H1 (cell line): ENCODE data around the gene EGF. TPM values are rescaled to one million over a fixed set of nuclear protein-coding genes. Genes with fewer than 3 reads are reported as not detected.

Experiments
- CTCF ChIA-PET: fragments of 300-600 bp; sonication (Branson Sonifier 250); formaldehyde crosslinking; loops from one replicate; lab custom pipeline; 2021; ENCODE audit not compliant: partially characterized antibody; lab: Charles Lee
- POLR2A ChIA-PET: fragments of 300-600 bp; sonication (Branson Sonifier 250); formaldehyde crosslinking; loops from one replicate; lab custom pipeline; 2021; ENCODE audit warnings: inconsistent platforms; ENCODE audit not compliant: partially characterized antibody; lab: Charles Lee
- DNase-seq, 2 experiments: peaks; one replicate each; pipeline versions ENCODE4 v3.0.0 to v3.0.0-alpha.2; 2010 to 2022; ENCODE audit warnings: low spot score in 2 of 2, low read depth in 1 of 2, mixed read lengths in 1 of 2
- FAIRE-seq: peaks from 2 replicates; lab custom pipeline; 2011; peaks lifted over from hg19 to GRCh38; lab: Jason Lieb, UNC
- H2AFZ ChIP-seq: 2 replicates; pipeline ENCODE4 v1.8.1; 2012; ENCODE audit warnings: low read length, inconsistent platforms
- H2AK5ac ChIP-seq: 2 replicates; pipeline ENCODE4 v1.6.1; 2013; ENCODE audit warnings: low read depth, low read length
- H2BK120ac ChIP-seq: replicated peaks from 2 replicates; pipeline ENCODE3; 2013; ENCODE audit warnings: low read depth, low read length, inconsistent platforms
- H2BK12ac ChIP-seq: 2 replicates; pipeline ENCODE4 v1.6.1; 2013; ENCODE audit warnings: low read depth, low read length
- H2BK15ac ChIP-seq: 2 replicates; pipeline ENCODE4 v1.6.1; 2013; ENCODE audit warnings: low read length
- H2BK20ac ChIP-seq: 2 replicates; pipeline ENCODE4 v1.6.1; 2013; ENCODE audit warnings: low read length
- H2BK5ac ChIP-seq: 2 replicates; pipeline ENCODE4 v1.6.1; 2013; ENCODE audit warnings: low read depth, low read length
- H3K14ac ChIP-seq: 2 replicates; pipeline ENCODE4 v1.6.1; 2013; ENCODE audit warnings: inconsistent platforms; ENCODE audit not compliant: insufficient read length
- H3K18ac ChIP-seq: 2 replicates; pipeline ENCODE4 v1.6.1; 2013; ENCODE audit warnings: low read length; ENCODE audit errors: extremely low read depth
- H3K23ac ChIP-seq: 2 replicates; pipeline ENCODE4 v1.6.1; 2013; ENCODE audit warnings: inconsistent platforms; ENCODE audit not compliant: insufficient read length
- H3K23me2 ChIP-seq: 2 replicates; pipeline ENCODE4 v1.6.1; 2013; ENCODE audit warnings: low read depth, low read length
- H3K27ac ChIP-seq: 2 replicates; pipeline ENCODE4 v1.6.1; 2011; ENCODE audit warnings: low read depth, low read length, inconsistent platforms
- H3K27me3 ChIP-seq, 4 experiments: replicated peaks in 1 of 4; 1 replicate in 1 of 4; 2 replicates in 3 of 4; pipeline versions ENCODE4 v1.6.1 to v1.8.1; 2011 to 2013; ENCODE audit warnings: low read length in 3 of 4, mild to moderate bottlenecking in 3 of 4, inconsistent platforms in 2 of 4, mixed read lengths in 2 of 4, moderate library complexity in 1 of 4; ENCODE audit not compliant: control insufficient read depth in 3 of 4, insufficient read depth in 3 of 4; ENCODE audit errors: extremely low read depth in 1 of 4
- H3K36me3 ChIP-seq, 4 experiments: 2 replicates each; pipeline versions ENCODE4 v1.6.1 to v1.8.1; 2011 to 2013; ENCODE audit warnings: mild to moderate bottlenecking in 4 of 4, low read length in 3 of 4, moderate library complexity in 2 of 4, control low read depth in 1 of 4, inconsistent platforms in 1 of 4; ENCODE audit not compliant: insufficient read depth in 4 of 4, control insufficient read depth in 2 of 4
- H3K4ac ChIP-seq: replicated peaks from 2 replicates; pipeline ENCODE3; 2013; ENCODE audit warnings: low read length, low read depth, mixed read lengths, inconsistent platforms; ENCODE audit not compliant: insufficient read length
- H3K4me1 ChIP-seq, 4 experiments: replicated peaks in 1 of 4; 1 replicate in 1 of 4; 2 replicates in 3 of 4; pipeline versions ENCODE4 v1.6.1 to v1.8.1; 2011 to 2013; ENCODE audit warnings: low read length in 3 of 4, inconsistent platforms in 2 of 4, mixed read lengths in 1 of 4; ENCODE audit not compliant: insufficient read depth in 4 of 4, control insufficient read depth in 3 of 4
- H3K4me2 ChIP-seq, 2 experiments: 2 replicates each; pipeline versions ENCODE4 v1.6.1 to v1.8.1; 2011 to 2013; ENCODE audit warnings: low read depth in 2 of 2, low read length in 2 of 2, control low read depth in 1 of 2, inconsistent platforms in 1 of 2, mild to moderate bottlenecking in 1 of 2; ENCODE audit not compliant: insufficient read depth in 1 of 2
- H3K4me3 ChIP-seq, 4 experiments: fragments of 200-600, 300-600 bp in 1 of 4; sonication (generic), shearing (Covaris generic), sonication (Bioruptor Twin) in 1 of 4; 2 replicates each; pipeline versions ENCODE4 v1.5.1 to v1.8.1; 2011 to 2016; ENCODE audit warnings: low read length in 4 of 4, low read depth in 3 of 4, control low read depth in 2 of 4, inconsistent platforms in 2 of 4, mild to moderate bottlenecking in 2 of 4, mixed read lengths in 1 of 4, moderate library complexity in 1 of 4; ENCODE audit not compliant: insufficient read depth in 2 of 4; ENCODE audit errors: extremely low read depth in 1 of 4
- H3K56ac ChIP-seq: replicated peaks from 2 replicates; pipeline ENCODE3; 2013; ENCODE audit warnings: low read depth, mild to moderate bottlenecking, mixed read lengths, low read length, inconsistent platforms; ENCODE audit not compliant: insufficient read length
- H3K79me1 ChIP-seq: 2 replicates; pipeline ENCODE4 v1.6.1; 2013; ENCODE audit warnings: low read depth, low read length, control low read depth
- H3K79me2 ChIP-seq, 2 experiments: 2 replicates each; pipeline versions ENCODE4 v1.6.1 to v1.8.1; 2012 to 2013; ENCODE audit warnings: low read length in 2 of 2, mild to moderate bottlenecking in 2 of 2, inconsistent platforms in 1 of 2; ENCODE audit not compliant: insufficient read depth in 2 of 2, control insufficient read depth in 1 of 2
- H3K9ac ChIP-seq, 4 experiments: replicated peaks in 1 of 4; 1 replicate in 1 of 4; 2 replicates in 3 of 4; pipeline versions ENCODE4 v1.6.1 to v1.8.1; 2011 to 2013; ENCODE audit warnings: low read depth in 3 of 4, low read length in 3 of 4, control low read depth in 2 of 4, mild to moderate bottlenecking in 2 of 4, moderate library complexity in 2 of 4, inconsistent platforms in 1 of 4; ENCODE audit errors: extremely low read depth in 1 of 4
- H3K9me3 ChIP-seq, 2 experiments: 2 replicates each; pipeline versions ENCODE4 v1.6.1 to v1.8.1; 2012 to 2013; ENCODE audit warnings: mild to moderate bottlenecking in 2 of 2, moderate library complexity in 2 of 2, control low read depth in 1 of 2, inconsistent platforms in 1 of 2, low read depth in 1 of 2, low read length in 1 of 2, mixed read lengths in 1 of 2; ENCODE audit not compliant: insufficient read depth in 2 of 2
- H4K20me1 ChIP-seq, 2 experiments: replicated peaks in 1 of 2; 2 replicates each; pipeline versions ENCODE3 to v1.8.1; 2011 to 2013; ENCODE audit warnings: inconsistent platforms in 2 of 2, low read length in 2 of 2, mild to moderate bottlenecking in 1 of 2; ENCODE audit not compliant: insufficient read depth in 2 of 2, control insufficient read depth in 1 of 2
- H4K5ac ChIP-seq: 2 replicates; pipeline ENCODE4 v1.6.1; 2013; ENCODE audit warnings: low read length, low read depth, mixed read lengths, inconsistent platforms; ENCODE audit not compliant: insufficient read length
- H4K8ac ChIP-seq: 2 replicates; pipeline ENCODE4 v1.8.0; 2013; ENCODE audit warnings: mild to moderate bottlenecking, moderate library complexity, low read length, inconsistent platforms; ENCODE audit not compliant: insufficient read depth; ENCODE audit errors: extremely low read depth
- H4K91ac ChIP-seq: replicated peaks from 2 replicates; pipeline ENCODE3; 2013; ENCODE audit warnings: low read length, mixed read lengths, inconsistent platforms; ENCODE audit not compliant: insufficient read length
- CTBP2 ChIP-seq: IDR thresholded peaks from 2 replicates; pipeline ENCODE4 v1.7.0; 2011; ENCODE audit warnings: borderline replicate concordance, mild to moderate bottlenecking, moderate library complexity, mixed read lengths, low read length; ENCODE audit not compliant: insufficient read depth, insufficient read length
- RAD21 ChIP-seq, 2 experiments: IDR thresholded peaks in 1 of 2; conservative IDR thresholded peaks in 1 of 2; 2 replicates each; pipeline ENCODE4 v1.6.1; 2011; ENCODE audit warnings: low read depth in 2 of 2, low read length in 2 of 2, improper control_type of control experiment in 1 of 2, inconsistent platforms in 1 of 2, mild to moderate bottlenecking in 1 of 2, moderate library complexity in 1 of 2
- TEAD4 ChIP-seq: IDR thresholded peaks from 2 replicates; pipeline ENCODE4 v1.6.1; 2012; ENCODE audit warnings: low read depth, low read length, inconsistent platforms, mixed read lengths
- WGBS, 2 experiments: shearing (Covaris generic) in 1 of 2; methylation state at CpG; one replicate each; pipeline versions ENCODE4 v1.1.6 to v1.1.7; 2013 to 2015; ENCODE audit warnings: low lambda C conversion rate in 2 of 2, mixed read lengths in 2 of 2, inconsistent platforms in 1 of 2, low coverage in 1 of 2, missing lambda C conversion rate in 1 of 2; ENCODE audit not compliant: insufficient replicate concordance in 2 of 2, insufficient coverage in 1 of 2, insufficient read length in 1 of 2; ENCODE audit errors: extremely low coverage in 1 of 2, missing lambda C conversion rate in 1 of 2; 5-methylcytosine and 5-hydroxymethylcytosine counted together
- polyA plus RNA-seq, 7 experiments: library from polyadenylated mRNA; depleted of rRNA in 3 of 7; stranded (reverse) in 5 of 7; unstranded in 2 of 7; fragments of >200 nt in 5 of 7; fragments of 200-250 nt in 2 of 7; gene quantifications; 1 replicate in 5 of 7; 2 replicates in 1 of 7; 4 replicates in 1 of 7; pipeline versions ENCODE4 v1.2.1 to v1.2.3, GENCODE V29; 2011 to 2013; ENCODE audit warnings: missing spikeins in 2 of 7, mixed read lengths in 2 of 7
- total RNA-seq: library from RNA; stranded (reverse); fragmentation: NEBNext Ultra II Directional; extraction: Animal tissue kit (Norgen Biotek cat#: 25700); gene quantifications from 2 replicates; pipeline ENCODE4 v1.2.1, GENCODE V29; 2021

Gene EGF
- total and polyA plus RNA-seq, 2 of the 8 experiments (the other 6 are each of a cell fraction or from before 2014, with no cell fraction given): 1.5 to 2.6 TPM

DNA sequence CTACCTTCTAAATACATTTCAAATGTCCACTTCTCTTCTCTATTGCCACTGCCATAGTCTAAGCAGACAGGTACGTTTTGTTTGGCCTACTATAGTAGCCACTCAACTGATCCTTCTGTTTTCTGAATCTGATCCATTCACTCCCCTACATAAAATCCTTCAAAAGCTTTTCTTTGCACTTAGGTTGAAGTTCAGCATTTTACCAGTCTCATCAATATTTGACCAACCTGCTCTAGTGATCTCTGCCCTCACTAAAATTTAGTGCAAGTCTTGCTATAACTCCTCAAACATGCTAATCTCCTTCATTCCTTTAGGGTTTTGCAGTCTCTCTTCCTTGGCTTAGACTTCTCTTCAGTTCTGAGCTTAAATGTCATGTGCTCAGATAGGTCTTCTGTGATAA is 33.4 kb downstream of the EGF start:
- Histone ChIP-seq H3K4me2 (no peak overlapping the region), H2BK12ac (no peak overlapping the region), H2BK120ac (no peak overlapping the region), H3K4me3 (no peak overlapping the region), H3K4ac (no peak overlapping the region), H3K9ac (no peak overlapping the region), H3K23ac (no peak overlapping the region), H2AFZ (no peak overlapping the region), H3K79me2 (no peaks in the 10 kb centered on the region), H3K56ac (no peak overlapping the region), H3K18ac (no peak overlapping the region), H2BK20ac (no peak overlapping the region), H3K27ac (no peak overlapping the region), H3K79me1 (no peaks in the 10 kb centered on the region), H2BK15ac (no peak overlapping the region), H3K36me3 (no peaks in the 10 kb centered on the region), H4K20me1 (no peaks in the 10 kb centered on the region), H3K27me3 (no peaks in the 10 kb centered on the region), H3K4me1 (no peaks in the 10 kb centered on the region), H4K5ac (no peak overlapping the region), H2BK5ac (no peak overlapping the region), H2AK5ac (no peak overlapping the region), H4K91ac (no peak overlapping the region), H3K9me3 (no peaks in the 10 kb centered on the region), H3K14ac (no peak overlapping the region), H3K23me2 (no peaks in the 10 kb centered on the region; the same call in 1 of the 2 replicates), H4K8ac (no peak overlapping the region)
- ChIA-PET POLR2A (no interaction called here), CTCF (interaction anchor here (0.5 to 1.3 kb wide), 5 partner anchors 9 to 817 kb away, joined by 3 to 5 read pairs (median 4); no protein-coding TSS in a partner anchor)
- FAIRE-seq: no peak
- WGBS, 2 experiments: 75% methylated on average over 1 of the region's 1 CpG; no CpG with 5 or more reads in 1 of the 2 experiments
- no peak for TF ChIP-seq RAD21 (IDR thresholded peaks at IDR 0.05 in 1 of 2, conservative IDR thresholded peaks at IDR 0.05 in 1 of 2; ENCODE audit: low read depth in 2 of 2, low read length in 2 of 2)
- TF ChIP-seq CTBP2: no peak
- no peak for TF ChIP-seq TEAD4
- no peak for DNase-seq
